K562 (cell line): ENCODE measurements around the gene CCDC32. TPM values are rescaled to one million over a fixed set of nuclear protein-coding genes. Genes with fewer than 3 reads are reported as not detected.

Source experiments
- ATF1 ChIP-seq, 2 experiments: fragments of 450-650 bp in 1 of 2; IDR thresholded peaks; 2 replicates each; pipeline ENCODE4 v1.6.1; 2016; ENCODE audit warnings: missing compliant biosample characterization in 1 of 2, missing genetic modification characterization in 1 of 2
- IRF1 ChIP-seq: sonication (generic); formaldehyde crosslinking; IDR thresholded peaks from 2 replicates; pipeline ENCODE4 v1.8.0; 2022; ENCODE audit warnings: missing genetic modification reagents, mild to moderate bottlenecking, borderline replicate concordance
- NCOR1 ChIP-seq: fragments of 450-650 bp; IDR thresholded peaks from 2 replicates; pipeline ENCODE4 v1.6.1; 2016; ENCODE audit warnings: mild to moderate bottlenecking, moderate library complexity
- RBM22 ChIP-seq: fragments of 200-400 bp; formaldehyde crosslinking; IDR thresholded peaks from 2 replicates; pipeline ENCODE4 v1.6.1; 2018; ENCODE audit warnings: low read length, low read depth; ENCODE audit not compliant: poor library complexity, severe bottlenecking
- YY1 ChIP-seq, 3 experiments: IDR thresholded peaks; 2 replicates each; pipeline ENCODE4 v1.6.1; 2011; ENCODE audit warnings: low read length in 2 of 3, mild to moderate bottlenecking in 2 of 3, moderate library complexity in 2 of 3, borderline replicate concordance in 1 of 3, control low read depth in 1 of 3, low read depth in 1 of 3; ENCODE audit not compliant: insufficient read depth in 3 of 3, insufficient replicate concordance in 2 of 3, control insufficient read depth in 1 of 3, insufficient read length in 1 of 3; ENCODE audit errors: extremely low read depth in 1 of 3
- ZNF263 ChIP-seq: sonication (generic); formaldehyde crosslinking; IDR thresholded peaks from 2 replicates; pipeline ENCODE4 v1.8.0; 2022; ENCODE audit warnings: mild to moderate bottlenecking, missing genetic modification reagents, borderline replicate concordance
- ZNF445 ChIP-seq: fragments of 250-450 bp; sonication (Bioruptor Pico); IDR thresholded peaks from 2 replicates; pipeline ENCODE4 v1.4.0; 2020; ENCODE audit warnings: low read depth, mild to moderate bottlenecking, moderate library complexity
- polyA plus RNA-seq, 8 experiments: library from polyadenylated mRNA; depleted of rRNA in 4 of 8; stranded (reverse) in 5 of 8; unstranded in 3 of 8; fragments of >200 nt; fragmentation: Nextera tagmentation in 2 of 8; fragmentation: Illumina TruSeq in 1 of 8; extraction: Ambion mirVana in 2 of 8; extraction: Trizol in 1 of 8; gene quantifications; 2 replicates each; pipeline versions ENCODE4 v1.2.1 to v1.2.3, GENCODE V29; 2011 to 2014; ENCODE audit warnings: inconsistent platforms in 1 of 8, missing spikeins in 1 of 8
- total RNA-seq, 7 experiments: library from RNA; depleted of rRNA in 6 of 7; stranded (reverse); fragments of >200 nt in 6 of 7; fragmentation: Illumina TruSeq in 2 of 7; extraction: Trizol in 2 of 7; gene quantifications; 2 replicates each; pipeline versions ENCODE4 v1.2.1 to v1.2.3, GENCODE V29; 2011 to 2021; ENCODE audit warnings: low replicate concordance in 1 of 7
- TF ChIP-seq, protein P1 (sequence below): fragments of 250-450 bp; sonication (Bioruptor Pico); IDR thresholded peaks from 2 replicates; pipeline ENCODE4 v1.5.0; 2021; ENCODE audit warnings: mild to moderate bottlenecking, borderline replicate concordance
- TF ChIP-seq, protein P2 (sequence below): fragments of 450-650 bp; IDR thresholded peaks from 2 replicates; pipeline ENCODE4 v1.6.1; 2016; ENCODE audit warnings: low read depth

Gene CCDC32
- total and polyA plus RNA-seq, 9 of the 15 experiments (the other 6 are each of a cell fraction or from before 2014, with no cell fraction given) = 22.2 to 94.8 (median 37.1) TPM

- TF ChIP-seq IRF1 (CRISPR knock-in tag) (no peak), YY1 (IDR thresholded peaks at IDR 0.05; ENCODE audit: borderline replicate concordance in 1 of 3, control insufficient read depth in 1 of 3, extremely low read depth in 1 of 3, insufficient read depth in 3 of 3, insufficient read length in 1 of 3, insufficient replicate concordance in 2 of 3, low read depth in 1 of 3, low read length in 2 of 3) (peak in 1 of 3 experiments; percentile 21), RBM22 (no peak), ZNF263 (CRISPR knock-in tag) (no peak), ATF1 (CRISPR knock-in tag; IDR thresholded peaks at IDR 0.05) (no peak), ATF1 (tag; IDR thresholded peaks at IDR 0.05) (peak; percentile 48; the same call in 1 of the 2 replicates), ZNF445 (CRISPR knock-in tag) (no peak), NCOR1 (peak; percentile 97)
- TF ChIP-seq, protein P1, sequence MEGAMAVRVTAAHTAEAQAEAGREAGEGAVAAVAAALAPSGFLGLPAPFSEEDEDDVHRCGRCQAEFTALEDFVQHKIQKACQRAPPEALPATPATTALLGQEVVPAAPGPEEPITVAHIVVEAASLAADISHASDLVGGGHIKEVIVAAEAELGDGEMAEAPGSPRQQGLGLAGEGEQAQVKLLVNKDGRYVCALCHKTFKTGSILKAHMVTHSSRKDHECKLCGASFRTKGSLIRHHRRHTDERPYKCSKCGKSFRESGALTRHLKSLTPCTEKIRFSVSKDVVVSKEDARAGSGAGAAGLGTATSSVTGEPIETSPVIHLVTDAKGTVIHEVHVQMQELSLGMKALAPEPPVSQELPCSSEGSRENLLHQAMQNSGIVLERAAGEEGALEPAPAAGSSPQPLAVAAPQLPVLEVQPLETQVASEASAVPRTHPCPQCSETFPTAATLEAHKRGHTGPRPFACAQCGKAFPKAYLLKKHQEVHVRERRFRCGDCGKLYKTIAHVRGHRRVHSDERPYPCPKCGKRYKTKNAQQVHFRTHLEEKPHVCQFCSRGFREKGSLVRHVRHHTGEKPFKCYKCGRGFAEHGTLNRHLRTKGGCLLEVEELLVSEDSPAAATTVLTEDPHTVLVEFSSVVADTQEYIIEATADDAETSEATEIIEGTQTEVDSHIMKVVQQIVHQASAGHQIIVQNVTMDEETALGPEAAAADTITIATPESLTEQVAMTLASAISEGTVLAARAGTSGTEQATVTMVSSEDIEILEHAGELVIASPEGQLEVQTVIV (CRISPR knock-in tag) = no peak
- TF ChIP-seq, protein P2, sequence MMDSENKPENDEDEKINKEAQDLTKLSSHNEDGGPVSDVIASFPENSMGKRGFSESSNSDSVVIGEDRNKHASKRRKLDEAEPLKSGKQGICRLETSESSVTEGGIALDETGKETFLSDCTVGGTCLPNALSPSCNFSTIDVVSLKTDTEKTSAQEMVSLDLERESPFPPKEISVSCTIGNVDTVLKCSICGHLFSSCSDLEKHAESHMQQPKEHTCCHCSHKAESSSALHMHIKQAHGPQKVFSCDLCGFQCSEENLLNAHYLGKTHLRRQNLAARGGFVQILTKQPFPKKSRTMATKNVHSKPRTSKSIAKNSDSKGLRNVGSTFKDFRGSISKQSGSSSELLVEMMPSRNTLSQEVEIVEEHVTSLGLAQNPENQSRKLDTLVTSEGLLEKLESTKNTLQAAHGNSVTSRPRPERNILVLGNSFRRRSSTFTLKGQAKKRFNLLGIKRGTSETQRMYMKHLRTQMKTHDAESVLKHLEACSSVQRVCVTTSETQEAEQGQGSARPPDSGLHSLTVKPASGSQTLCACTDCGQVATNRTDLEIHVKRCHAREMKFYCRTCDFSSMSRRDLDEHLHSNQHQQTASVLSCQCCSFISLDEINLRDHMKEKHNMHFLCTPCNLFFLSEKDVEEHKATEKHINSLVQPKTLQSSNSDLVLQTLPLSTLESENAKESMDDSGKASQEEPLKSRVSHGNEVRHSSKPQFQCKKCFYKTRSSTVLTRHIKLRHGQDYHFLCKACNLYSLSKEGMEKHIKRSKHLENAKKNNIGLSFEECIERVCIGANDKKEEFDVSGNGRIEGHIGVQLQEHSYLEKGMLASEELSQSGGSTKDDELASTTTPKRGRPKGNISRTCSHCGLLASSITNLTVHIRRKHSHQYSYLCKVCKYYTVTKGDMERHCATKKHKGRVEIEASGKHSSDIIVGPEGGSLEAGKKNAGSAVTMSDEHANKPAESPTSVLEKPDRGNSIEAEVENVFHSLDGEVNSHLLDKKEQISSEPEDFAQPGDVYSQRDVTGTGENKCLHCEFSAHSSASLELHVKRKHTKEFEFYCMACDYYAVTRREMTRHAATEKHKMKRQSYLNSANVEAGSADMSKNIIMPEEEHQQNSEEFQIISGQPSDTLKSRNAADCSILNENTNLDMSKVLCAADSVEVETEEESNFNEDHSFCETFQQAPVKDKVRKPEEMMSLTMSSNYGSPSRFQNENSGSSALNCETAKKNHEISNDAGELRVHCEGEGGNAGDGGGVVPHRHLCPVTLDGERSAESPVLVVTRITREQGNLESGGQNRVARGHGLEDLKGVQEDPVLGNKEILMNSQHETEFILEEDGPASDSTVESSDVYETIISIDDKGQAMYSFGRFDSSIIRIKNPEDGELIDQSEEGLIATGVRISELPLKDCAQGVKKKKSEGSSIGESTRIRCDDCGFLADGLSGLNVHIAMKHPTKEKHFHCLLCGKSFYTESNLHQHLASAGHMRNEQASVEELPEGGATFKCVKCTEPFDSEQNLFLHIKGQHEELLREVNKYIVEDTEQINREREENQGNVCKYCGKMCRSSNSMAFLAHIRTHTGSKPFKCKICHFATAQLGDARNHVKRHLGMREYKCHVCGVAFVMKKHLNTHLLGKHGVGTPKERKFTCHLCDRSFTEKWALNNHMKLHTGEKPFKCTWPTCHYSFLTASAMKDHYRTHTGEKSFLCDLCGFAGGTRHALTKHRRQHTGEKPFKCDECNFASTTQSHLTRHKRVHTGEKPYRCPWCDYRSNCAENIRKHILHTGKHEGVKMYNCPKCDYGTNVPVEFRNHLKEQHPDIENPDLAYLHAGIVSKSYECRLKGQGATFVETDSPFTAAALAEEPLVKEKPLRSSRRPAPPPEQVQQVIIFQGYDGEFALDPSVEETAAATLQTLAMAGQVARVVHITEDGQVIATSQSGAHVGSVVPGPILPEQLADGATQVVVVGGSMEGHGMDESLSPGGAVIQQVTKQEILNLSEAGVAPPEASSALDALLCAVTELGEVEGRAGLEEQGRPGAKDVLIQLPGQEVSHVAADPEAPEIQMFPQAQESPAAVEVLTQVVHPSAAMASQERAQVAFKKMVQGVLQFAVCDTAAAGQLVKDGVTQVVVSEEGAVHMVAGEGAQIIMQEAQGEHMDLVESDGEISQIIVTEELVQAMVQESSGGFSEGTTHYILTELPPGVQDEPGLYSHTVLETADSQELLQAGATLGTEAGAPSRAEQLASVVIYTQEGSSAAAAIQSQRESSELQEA = no peak
Observed at GRCh38 chr15:40558952-40559742, 5.7 kb downstream of the CCDC32 start (continued).
